Fibroblast of upper back skin (primary cell): ENCODE data around the gene HYAL2.
A peak's percentile ranks its signal among the peaks of the same experiment; 100 is the strongest.

Source experiments
- DNase-seq: peaks from one replicate; pipeline ENCODE4 v3.0.0-alpha.2; 2013

Gene HYAL2

GRCh38 chr3:50322386-50323091 is at the start of gene HYAL2:
TSS of gene HYAL2 (minus strand) at chr3:50322745. CDS start at chr3:50320489, 2,256 bp downstream.
- DNase-seq, result no peak

GRCh38 chr3:50371133-50371685 is 48.7 kb upstream of the HYAL2 start:
- no peak for DNase-seq

GRCh38 chr3:50370594-50370993 is 48.0 kb upstream of the HYAL2 start:
- DNase-seq, result peak; percentile 52

GRCh38 chr3:50369012-50369670 is 46.6 kb upstream of the HYAL2 start:
- DNase-seq, result no peak

GRCh38 chr3:50365842-50366220 is 43.3 kb upstream of the HYAL2 start:
- no peak for DNase-seq

GRCh38 chr3:50365080-50365841 is 42.7 kb upstream of the HYAL2 start:
- DNase-seq, result peak; percentile 59

GRCh38 chr3:50364573-50365079 is 42.1 kb upstream of the HYAL2 start:
- DNase-seq, result no peak

- DNase-seq, result no peak
These were observed 37.2 kb upstream of the HYAL2 start for GRCh38 chr3:50359760-50360110.

GRCh38 chr3:50358911-50359759 is 36.6 kb upstream of the HYAL2 start, which contains the start of gene TMEM115:
TSS of gene TMEM115 (minus strand) at chr3:50359521. CDS start at chr3:50359063, 458 bp downstream.
- peak; percentile 99 for DNase-seq

GRCh38 chr3:50358355-50358910 is 35.9 kb upstream of the HYAL2 start:
- no peak for DNase-seq

- no peak for DNase-seq
These were observed 34.9 kb upstream of the HYAL2 start for GRCh38 chr3:50357481-50357880.

- DNase-seq, result no peak
These were observed 34.0 kb upstream of the HYAL2 start for GRCh38 chr3:50356553-50356952.

- no peak for DNase-seq
These were observed 33.4 kb upstream of the HYAL2 start for GRCh38 chr3:50355829-50356552.

- DNase-seq, result no peak
These were observed 32.3 kb upstream of the HYAL2 start for GRCh38 chr3:50354850-50355249.

- DNase-seq, result no peak
These were observed 31.7 kb upstream of the HYAL2 start for GRCh38 chr3:50354186-50354764.

- DNase-seq, result no peak
These were observed 30.9 kb upstream of the HYAL2 start for GRCh38 chr3:50353245-50354004.

- DNase-seq, result no peak
These were observed 30.2 kb upstream of the HYAL2 start for GRCh38 chr3:50352781-50353180.

GRCh38 chr3:50351323-50351697 is 28.8 kb upstream of the HYAL2 start:
- no peak for DNase-seq

GRCh38 chr3:50350527-50351322 is 28.2 kb upstream of the HYAL2 start, which contains the start of the genes CYB561D2 and NPRL2:
TSS of gene CYB561D2 (plus strand) at chr3:50350862. CDS start at chr3:50351434, 572 bp downstream.
TSS of gene NPRL2 (minus strand) at chr3:50350775. CDS start at chr3:50350652, 123 bp downstream.
- peak; percentile 87 for DNase-seq
